Measurements from ENCODE around the gene PNPT1.
"Not testable (repeated sequence)": the region's sequence is repeated elsewhere in the genome, so short reads cannot be mapped to it uniquely, and the experiment has no call there.

PNPT1 gene

DNA sequence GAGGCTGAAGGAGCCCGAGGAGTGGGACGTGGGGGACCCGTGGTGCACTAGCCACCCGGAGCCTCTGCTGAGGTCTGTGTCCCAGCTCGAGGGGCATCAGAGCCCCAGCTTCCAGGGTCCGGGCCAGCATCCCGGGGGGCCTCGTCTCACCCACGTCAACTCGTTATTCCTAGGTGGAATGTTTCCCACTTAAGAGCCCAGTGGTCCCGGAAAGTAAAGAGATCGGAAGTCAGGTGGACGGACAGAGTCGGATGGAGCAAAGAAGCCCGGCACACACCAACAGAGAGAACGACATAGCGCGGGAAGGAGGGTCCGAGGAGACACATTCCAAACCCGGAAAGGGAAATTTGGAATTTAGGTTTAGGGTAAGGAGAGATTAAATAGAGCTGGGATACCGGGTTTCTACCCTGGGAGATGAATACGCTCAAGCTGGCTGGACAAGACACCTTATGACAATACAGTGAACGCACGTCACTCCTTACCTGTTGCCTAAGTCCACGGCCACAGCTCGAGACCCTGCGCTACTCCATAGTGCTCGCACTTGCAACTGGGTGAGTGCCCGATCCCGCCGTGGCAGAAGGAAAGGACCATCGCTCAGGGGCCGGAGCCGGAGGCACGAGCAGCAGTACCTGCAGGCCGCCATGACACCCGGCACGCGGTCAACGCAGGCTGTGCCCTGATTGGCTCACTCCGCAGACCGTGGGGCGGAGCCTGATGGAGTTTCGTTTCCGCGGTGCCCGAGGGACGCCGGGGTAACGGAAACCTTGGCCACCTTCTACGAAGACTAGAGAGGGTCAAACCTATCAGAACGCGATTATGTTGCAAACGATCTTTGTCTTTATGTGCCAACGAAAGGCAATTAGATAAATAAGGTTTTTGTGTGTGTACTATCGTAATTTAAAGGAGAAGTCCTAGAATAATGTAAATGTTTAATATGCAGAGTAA, at the start of gene PNPT1:
PNPT1 (minus strand) TSS at position 664 of the 945 bp plus-strand sequence; CDS start at position 643, 21 bp downstream.
- peak; percentile 93 for DNase-seq

DNA sequence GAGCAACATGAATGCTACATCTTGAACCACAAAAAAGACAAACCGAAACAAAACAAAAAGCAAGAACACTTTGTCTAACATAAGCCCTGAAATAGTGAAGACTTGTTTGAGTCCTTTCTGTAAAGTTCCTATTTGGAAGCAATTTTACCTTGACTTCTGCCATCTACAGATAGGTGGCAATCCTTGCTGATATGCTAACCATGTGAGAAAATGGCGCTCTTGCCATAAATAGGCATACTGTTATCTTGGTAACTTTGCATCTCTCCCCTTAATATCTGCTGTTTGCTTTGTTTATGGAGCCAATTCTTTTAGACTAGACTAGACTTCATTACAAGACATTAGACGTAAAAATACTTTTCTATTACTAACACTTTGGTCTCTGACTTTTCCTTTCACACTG, 49.4 kb upstream of the PNPT1 start:
- no peak for DNase-seq

DNA sequence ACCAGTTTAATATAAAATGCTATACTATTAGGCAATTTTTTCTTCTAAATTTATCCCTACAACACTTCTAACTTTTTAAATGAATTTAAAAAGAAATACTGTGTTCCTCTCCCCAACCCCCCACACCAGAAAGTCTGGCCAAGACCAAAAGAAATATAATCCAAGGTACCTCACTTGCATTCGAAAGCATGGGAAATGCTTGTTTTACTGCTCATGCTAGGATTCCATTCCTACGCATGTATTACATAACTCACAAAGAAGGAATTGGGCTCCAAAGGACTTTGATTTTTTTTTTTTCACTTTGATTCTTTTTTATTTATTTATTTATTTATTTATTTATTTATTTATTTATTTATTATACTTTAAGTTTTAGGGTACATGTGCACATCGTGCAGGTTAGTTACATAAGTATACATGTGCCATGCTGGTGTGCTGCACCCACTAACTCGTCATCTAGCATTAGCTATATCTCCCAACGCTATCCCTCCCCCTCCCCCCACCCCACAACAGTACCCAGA, 42.4 kb upstream of the PNPT1 start:
- not testable (repeated sequence) for DNase-seq

DNA sequence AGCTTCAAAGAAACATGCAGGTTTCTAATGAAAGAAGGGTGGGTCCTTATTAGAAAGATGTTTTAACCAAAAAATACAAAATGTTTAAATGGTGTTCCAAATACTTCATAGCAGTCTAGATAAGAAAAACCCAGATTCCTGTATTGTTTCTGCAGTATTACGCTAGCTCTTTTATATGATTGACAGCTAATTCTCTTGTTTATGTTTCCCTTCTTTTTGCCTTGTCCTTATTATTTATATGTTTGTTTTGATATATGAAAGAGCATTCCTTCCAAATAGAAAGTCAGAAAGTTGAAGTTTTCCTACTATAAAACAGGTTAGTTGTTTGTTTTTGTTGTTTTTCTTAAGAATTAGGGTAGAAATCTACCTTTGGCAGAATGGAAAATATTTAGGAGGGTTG, 41.1 kb upstream of the PNPT1 start:
- DNase-seq, result no peak

DNA sequence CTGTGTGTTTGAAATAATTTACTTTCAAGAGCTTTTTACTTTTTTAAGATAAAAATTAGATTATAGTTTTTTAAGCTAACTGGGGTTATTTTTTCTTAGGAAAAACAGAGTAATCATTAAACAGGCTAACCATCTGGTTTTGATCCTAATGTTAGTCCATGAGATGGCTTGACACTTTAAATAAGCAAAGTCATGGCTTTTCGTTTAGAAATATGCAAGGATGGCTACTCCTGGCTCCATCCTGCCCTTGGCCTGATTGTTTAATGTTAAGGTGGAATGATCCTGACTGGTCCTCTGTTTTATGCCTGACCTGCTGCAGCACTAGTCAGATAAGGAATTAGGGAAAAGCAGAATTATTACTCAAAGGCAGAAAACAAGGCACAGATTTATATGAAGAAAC, 39.7 kb upstream of the PNPT1 start:
- DNase-seq, result no peak

DNA sequence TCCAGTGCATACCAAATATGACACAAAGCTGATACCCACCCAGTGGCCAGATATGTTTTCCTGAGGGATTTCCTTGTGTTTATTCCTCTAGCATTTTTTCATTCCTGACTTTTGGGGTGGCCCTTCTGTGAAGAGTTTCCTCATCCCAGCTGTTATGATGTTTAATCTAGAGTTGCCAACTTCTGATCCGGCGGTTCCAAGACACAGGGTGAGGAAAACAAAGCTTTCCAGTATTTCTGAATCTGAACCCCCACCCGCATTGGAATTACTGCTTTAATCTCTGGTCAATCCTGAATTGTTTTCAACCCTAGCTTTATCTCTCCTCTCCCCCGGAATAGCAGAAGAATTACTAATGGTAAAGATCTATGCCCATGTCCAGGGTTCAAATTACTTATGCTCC, 39.2 kb upstream of the PNPT1 start:
- DNase-seq, result no peak

DNA sequence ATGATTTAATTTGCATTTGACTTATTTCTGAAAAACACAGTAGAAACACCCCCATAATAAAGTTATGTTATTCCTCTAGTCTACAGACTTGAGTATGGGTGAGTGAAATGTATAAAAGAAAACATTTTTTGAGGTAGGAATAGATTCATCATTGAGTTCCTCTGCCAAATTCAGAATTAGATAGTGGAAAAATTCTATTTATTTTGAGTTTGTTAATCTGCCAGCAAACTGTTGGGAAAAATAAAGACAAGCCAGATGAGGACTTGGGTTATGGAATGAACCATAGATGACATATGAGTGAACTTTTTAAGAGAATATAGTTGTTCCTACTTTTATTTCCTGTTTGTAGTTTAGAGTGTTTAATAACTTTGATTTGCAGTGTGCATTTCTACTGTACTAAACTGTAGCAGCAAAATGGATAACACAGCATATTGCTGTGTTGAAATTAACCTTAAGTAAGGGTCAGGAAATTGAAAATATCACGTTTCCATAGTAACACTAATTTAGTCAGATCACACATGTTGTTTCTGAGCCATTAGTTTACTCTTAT, 35.6 kb upstream of the PNPT1 start:
- no peak for DNase-seq

DNA sequence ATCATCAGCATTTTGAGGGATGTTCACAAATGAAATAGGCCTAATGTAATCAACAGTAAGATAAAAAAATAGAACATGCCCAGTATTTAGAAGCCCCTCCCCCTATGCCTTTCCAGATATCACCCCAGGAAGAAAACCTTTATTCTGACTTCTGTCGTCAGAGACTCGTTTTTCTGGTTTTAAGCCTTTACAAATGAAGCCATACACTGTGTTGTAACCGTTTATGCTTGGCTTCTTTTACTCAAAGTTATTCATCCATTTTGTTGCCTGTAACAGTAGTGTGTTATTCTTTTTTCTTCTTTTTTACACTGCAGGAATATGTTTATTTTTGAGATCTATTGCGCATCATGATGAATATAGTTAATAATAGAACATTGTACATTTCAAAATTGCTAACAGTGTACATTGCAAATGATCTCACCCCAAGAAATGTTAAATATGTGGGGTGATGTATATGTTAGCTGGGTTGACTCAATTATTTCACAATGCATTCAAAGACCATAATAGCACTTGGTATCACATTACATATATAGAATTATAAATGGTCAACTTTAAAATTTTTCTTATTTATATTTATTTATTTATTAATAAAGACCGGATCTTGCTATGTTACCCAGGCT, 28.1 kb upstream of the PNPT1 start:
- peak; percentile 68 for DNase-seq

DNA sequence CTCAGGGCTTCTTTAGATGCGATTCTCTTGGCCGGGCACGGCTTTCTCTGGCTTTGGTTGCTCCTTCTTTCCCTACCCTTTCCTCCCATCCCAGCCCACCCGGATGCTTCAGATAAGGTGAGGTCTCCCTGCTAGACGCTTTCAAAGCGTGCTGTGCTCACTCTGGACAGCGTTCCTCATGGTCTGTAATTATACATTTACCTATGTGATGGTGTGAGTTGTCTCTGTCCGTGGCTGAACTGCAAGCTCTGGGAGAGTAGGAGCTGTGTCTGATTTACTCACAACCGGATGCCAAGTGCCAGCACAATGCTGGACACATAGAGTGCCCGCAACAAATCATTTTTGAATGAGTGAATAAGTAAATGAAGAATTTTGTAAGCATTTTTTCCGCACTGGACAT, 26.8 kb upstream of the PNPT1 start:
- no peak for DNase-seq

DNA sequence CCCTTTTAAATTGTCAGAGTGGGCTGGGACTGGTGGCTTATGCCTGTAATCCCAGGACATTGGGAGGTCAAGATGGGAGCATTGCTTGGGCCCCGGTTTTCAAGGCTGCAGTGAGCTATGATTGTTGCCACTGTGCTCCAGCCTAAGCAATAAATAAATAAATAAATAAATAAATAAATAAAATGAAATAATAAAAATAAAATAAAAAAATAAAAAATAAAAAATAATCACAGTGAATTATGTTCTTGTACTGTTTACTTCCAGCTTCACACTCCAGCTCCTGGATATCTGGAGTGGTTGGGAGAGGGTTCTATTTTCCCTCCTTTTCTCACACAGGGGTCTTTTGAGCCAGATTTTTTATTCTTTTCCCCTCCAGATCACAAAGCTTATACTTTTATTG, 26.2 kb upstream of the PNPT1 start:
- no peak for DNase-seq

DNA sequence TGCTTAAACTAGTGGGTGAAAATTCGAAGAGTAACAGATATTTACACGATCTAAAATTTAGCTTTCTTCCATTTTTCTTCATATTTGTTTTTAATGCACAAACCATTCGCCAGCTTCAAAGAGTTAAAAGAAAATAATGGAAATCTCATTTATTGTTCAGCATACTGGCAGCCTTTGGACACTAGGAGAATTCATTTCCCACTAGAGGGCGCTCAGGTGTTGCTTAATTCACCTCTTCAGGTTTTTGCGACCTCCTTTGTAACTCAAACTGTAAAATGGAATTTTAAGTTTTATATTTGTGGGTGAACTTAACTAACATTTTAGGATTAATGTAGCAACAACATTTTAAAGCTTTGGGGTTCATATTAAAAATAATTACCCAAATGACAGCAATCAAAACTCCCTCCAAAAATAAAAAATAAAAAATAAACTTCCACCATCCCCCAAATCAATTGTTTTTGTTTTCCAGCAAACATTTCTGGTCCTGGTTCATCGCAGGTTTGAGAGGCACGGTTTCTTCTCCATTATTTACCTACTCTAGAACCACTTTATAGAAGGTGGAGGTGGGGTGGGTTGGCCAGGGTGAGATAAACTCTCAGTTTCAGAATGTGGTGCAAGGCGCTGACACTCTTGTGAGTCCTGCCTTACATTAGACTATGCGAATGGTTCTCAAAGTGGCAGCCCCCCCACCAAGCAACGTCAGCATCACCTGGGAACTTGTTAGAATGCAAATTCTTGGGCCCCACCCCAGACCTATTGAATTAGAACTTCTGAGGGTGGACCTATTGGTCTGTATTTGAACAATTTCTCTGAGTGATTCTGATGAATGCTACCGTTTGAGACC, 24.7 kb upstream of the PNPT1 start:
- DNase-seq, result peak; percentile 70

DNA sequence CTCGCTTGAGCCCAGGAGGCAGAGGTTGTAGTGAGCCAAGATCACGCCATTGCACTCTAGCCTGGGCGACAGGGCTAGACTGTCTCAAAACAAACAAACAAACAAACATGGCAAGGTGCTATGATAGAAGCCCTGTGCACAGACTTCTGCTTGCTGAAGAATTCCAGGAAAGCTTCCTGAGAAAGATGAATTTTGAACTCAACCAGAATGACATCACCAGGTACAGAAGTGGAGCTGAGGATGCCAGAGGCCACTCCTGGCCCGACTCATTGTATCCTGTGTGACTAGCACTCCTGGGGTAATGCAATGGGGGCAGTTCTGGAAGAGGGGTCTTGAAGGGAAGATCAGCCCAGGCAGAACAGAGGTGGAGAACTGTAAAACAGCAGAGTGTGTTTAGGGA, 22.0 kb upstream of the PNPT1 start:
- no peak for DNase-seq

DNA sequence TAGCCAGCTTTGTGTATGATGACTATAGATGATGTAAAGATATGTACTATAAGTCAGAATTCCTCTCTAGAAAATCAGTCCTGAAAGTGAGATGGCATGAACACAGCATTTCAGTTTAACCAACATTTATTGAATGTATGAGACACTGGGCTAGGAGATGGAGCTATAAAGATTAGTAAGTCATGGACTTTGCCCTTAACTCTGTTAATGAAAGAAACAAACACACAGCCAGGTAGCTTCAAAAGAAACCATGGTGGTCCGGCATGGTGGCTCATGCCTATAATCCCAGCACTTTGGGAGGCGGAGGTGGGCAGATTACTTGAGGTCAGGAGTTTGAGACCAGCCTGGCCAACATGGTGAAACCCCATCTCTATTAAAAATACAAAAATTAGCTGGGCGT, 21.5 kb upstream of the PNPT1 start:
- DNase-seq, result not testable (repeated sequence)

DNA sequence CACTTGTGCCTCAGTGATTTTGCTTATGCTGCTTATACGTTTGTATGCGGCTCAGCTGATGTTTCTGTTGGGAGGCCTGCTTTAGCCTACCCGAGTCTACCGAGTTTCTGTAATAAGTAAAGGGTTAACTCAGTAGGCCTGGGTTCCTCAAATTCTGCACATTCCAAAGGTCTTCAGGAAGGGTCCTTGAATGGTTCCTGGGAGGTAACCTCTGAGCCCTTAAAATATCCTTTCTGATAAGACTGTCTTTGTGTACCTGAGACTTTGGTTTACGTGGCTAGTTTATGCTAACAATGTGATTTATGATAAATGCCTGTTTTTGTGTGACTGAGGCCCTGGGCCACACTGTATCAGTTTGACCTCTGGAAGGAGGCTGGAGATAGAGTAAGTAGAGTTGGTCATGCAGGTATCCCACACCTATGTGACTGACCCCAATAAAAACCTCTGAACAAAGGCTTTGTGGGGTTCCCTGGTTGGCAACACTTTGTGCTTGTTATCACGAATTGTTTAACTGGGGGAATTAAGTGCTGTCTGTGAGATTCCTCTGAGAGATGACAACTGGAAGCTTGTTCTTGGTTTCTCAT, 18.9 kb upstream of the PNPT1 start:
- no peak for DNase-seq

DNA sequence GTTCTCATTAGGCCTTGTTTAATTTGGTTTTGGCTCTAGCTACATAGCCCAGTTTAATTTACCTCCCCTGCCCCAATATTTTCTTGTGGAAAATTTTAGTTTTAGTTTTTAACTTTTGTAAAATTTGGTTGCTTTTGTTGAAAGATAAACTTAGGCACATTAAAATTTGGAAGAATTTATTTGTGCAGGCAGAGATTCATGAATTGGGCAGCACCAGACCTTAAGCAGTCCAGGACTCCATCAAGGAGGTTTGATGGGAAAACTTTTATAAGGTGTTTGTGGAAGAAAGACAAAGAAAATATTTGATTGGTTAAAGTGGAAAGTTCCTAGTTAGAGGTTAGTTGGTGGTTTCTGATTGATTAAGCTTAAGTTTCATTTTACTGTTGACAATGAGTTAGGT, 16.4 kb upstream of the PNPT1 start:
- DNase-seq, result no peak

DNA sequence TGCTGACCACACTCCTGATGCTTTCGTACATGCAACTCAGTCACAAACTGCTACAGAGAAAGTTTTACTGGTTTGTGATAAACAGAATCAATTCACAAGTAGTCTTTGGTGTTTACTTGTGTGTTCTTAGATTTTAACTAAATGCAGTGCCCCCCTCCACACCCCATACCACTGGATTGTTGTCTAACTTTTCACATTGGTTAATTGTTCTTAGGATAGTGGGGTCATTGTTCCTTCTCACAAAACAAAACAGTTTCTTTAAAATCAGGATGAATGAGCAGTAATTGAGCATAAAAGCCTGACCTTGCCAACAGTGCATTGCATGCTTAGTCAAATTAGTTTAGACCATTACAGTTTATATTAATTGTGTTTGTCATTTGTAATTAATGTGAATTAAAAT, 14.1 kb upstream of the PNPT1 start:
- no peak for DNase-seq

DNA sequence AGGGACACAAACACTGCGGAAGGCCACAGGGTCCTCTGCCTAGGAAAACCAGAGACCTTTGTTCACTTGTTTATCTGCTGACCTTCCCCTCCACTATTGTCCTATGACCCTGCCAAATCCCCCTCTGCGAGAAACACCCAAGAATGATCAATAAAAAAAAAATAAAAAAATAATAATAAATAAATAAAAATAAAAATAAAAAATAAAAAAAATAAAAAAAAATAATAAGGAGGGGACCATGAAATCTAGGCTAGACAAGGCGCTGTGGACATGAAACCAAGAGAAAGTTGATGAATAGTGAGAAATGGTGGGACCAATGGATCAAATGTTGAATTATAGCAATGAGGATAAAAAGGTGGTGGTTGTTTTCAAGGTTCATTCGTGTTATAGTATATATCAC, 12.6 kb upstream of the PNPT1 start:
- DNase-seq, result not testable (repeated sequence)

DNA sequence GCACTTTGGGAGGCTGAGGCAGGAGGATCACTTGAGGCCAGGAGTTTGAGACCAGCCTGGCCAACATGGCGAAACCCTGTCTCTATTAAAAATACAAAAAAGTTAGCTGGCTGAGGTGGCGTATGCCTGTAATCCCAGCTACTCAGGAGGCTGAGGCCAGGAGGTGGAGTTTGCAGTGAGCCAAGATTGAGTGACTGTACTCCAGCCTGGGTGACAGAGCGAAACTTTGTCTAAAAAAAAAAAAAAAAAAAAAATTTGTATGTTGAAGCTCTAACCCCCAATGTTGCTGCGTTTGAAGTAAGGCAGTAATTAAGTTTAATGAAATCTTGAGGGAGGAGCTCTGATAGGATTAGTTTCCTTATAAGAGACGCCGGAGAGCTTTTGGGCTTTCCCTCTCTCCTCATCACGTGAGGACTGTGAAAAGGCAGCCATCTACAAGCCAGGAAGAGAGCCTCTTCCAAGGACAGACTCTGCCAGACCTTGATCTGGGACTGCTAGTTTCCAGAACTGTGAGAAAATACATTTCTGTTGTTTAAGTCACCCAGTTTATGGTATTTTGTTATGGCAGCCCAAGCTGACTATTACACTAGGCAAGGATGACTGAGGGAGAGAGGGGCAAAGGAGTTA, 11.5 kb upstream of the PNPT1 start:
- no peak for DNase-seq

DNA sequence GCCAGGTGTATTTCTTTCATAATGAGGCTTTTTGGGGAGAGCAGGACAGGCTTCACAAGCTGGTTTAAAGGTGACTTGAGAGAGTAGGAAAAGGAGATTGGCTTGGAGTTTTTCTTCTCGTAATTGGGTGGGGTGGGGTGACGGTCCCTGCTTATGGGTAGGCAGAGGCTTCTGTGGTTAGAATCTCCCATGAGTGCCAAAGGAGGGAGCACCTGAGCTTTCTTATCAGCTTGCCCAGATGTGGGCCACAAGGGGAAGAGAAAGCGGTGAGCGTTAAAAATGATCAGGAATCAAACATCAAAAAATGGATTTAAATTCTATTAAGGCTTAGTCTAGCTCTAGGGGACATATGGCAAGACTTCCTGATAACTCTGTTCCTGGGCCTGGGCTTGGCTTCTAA, 9.7 kb upstream of the PNPT1 start:
- DNase-seq, result no peak

DNA sequence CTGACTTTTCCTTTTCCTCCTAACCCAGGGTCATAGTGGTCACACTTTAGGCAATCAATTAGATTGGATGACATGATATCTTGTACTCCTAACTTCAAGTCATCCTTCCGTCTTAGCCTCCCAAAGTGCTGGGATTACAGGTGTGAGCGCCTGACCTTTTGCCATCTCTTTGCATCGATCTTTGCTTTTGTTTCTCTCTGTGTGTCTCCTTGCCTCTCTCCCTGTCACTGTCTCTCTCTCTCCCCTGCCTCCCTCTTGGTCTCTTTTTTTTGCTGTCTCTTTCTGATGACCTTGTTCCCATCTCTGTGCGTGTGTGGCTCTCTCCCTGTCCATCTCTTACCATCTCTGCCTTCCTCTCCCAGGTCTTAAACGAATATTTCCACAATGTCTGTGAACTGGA, 904 bp downstream of the PNPT1 start:
- not testable (repeated sequence) for DNase-seq

DNA sequence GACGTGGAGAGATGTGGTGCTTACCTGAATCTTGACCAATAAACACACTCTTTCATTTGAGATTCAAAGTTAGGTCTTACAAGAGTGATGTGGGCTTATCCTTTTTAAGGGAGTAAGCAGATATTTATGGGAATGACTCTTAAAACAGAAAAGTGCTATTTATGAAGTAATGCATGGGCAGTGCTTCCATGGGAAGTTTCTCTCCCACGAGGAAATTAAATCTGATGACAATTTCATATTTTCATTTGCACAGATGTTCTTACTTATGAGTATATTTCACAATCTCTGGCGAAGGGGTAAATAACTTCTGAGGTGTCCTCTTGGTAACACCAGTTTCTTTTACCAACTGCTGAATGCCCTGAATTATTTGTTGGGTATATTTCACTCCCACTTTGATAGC, 21.0 kb downstream of the PNPT1 start:
- DNase-seq, result peak; percentile 3

DNA sequence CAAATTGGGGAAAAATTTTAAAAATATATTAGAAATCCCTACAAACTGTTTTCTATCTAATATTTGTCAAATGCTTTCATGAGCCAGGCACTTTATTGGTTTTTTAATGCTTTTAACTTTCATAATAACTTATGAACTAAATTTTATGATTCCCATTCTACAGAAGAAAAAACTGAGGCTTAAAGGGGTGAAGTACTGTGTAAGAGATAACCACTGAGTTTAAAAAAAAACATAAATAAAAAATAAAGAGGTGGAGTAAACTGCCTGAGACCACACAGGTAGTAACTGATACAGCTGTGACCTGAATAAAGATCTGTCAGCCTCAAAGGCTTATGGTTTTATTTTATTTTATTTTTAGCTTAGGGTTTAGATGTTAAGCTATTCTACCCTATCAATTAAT, 24.7 kb downstream of the PNPT1 start:
- DNase-seq, result no peak
